Measurements from ENCODE around the gene GFRA4.

The GFRA4 gene

GRCh38 chr20:3674447-3674846, 11.2 kb upstream of the GFRA4 start:
- no peak for DNase-seq (ENCODE audit: low read depth in 2 of 2)

- DNase-seq (ENCODE audit: low read depth in 2 of 2) = no peak
Observed at GRCh38 chr20:3673221-3674070, 10.2 kb upstream of the GFRA4 start.

- DNase-seq (ENCODE audit: low read depth in 2 of 2) = no peak
Observed at GRCh38 chr20:3672547-3673171, 9.5 kb upstream of the GFRA4 start.

GRCh38 chr20:3671986-3672546, 8.9 kb upstream of the GFRA4 start:
- no peak for DNase-seq (ENCODE audit: low read depth in 2 of 2)

- DNase-seq (ENCODE audit: low read depth in 2 of 2) = no peak
Observed at GRCh38 chr20:3670945-3671344, 7.7 kb upstream of the GFRA4 start.

GRCh38 chr20:3670511-3670910, 7.3 kb upstream of the GFRA4 start:
- no peak for DNase-seq (ENCODE audit: low read depth in 2 of 2)

GRCh38 chr20:3669710-3670367, 6.6 kb upstream of the GFRA4 start:
- DNase-seq (ENCODE audit: low read depth in 2 of 2) = no peak

- DNase-seq (ENCODE audit: low read depth in 2 of 2) = no peak
Observed at GRCh38 chr20:3667434-3668037, 4.3 kb upstream of the GFRA4 start.

- DNase-seq (ENCODE audit: low read depth in 2 of 2) = no peak
Observed at GRCh38 chr20:3663858-3664257, 659 bp upstream of the GFRA4 start.

GRCh38 chr20:3661814-3662665, 1.2 kb downstream of the GFRA4 start:
- DNase-seq (ENCODE audit: low read depth in 2 of 2) = no peak

- no peak for DNase-seq (ENCODE audit: low read depth in 2 of 2)
Observed at GRCh38 chr20:3661060-3661813, 2.0 kb downstream of the GFRA4 start.

- no peak for DNase-seq (ENCODE audit: low read depth in 2 of 2)
Observed at GRCh38 chr20:3660262-3661059, 2.7 kb downstream of the GFRA4 start.

- DNase-seq (ENCODE audit: low read depth in 2 of 2) = no peak
Observed at GRCh38 chr20:3659492-3660261, 3.5 kb downstream of the GFRA4 start.

GRCh38 chr20:3658716-3659491, 4.3 kb downstream of the GFRA4 start:
- DNase-seq (ENCODE audit: low read depth in 2 of 2) = no peak

- no peak for DNase-seq (ENCODE audit: low read depth in 2 of 2)
Observed at GRCh38 chr20:3658019-3658715, 5.0 kb downstream of the GFRA4 start.

- DNase-seq (ENCODE audit: low read depth in 2 of 2) = no peak
Observed at GRCh38 chr20:3655131-3655405, 8.1 kb downstream of the GFRA4 start.

- no peak for DNase-seq (ENCODE audit: low read depth in 2 of 2)
Observed at GRCh38 chr20:3654326-3655130, 8.7 kb downstream of the GFRA4 start.

All from stimulated activated CD8-positive, alpha-beta memory T cell treated with anti-CD3 and anti-CD28 coated beads, Interleukin-15, amount 100 ng/mL, for 48 hours (primary cell).